IPS-18a (cell line): ENCODE results near the gene FOXP3.

Source experiments
- H3K27ac ChIP-seq: one replicate; pipeline ENCODE4 v1.5.1; 2013; ENCODE audit warnings: low read length
- H3K27me3 ChIP-seq: one replicate; pipeline ENCODE4 v1.6.1; 2013; ENCODE audit warnings: mild to moderate bottlenecking, low read length; ENCODE audit not compliant: control insufficient read depth, insufficient read depth
- H3K36me3 ChIP-seq: one replicate; pipeline ENCODE4 v1.6.1; 2013; ENCODE audit warnings: low read depth, low read length; ENCODE audit not compliant: control insufficient read depth
- H3K4me1 ChIP-seq: one replicate; pipeline ENCODE4 v1.6.1; 2013; ENCODE audit warnings: low read depth, low read length; ENCODE audit not compliant: control insufficient read depth
- H3K4me3 ChIP-seq: one replicate; pipeline ENCODE4 v1.5.1; 2013; ENCODE audit warnings: low read length
- H3K9ac ChIP-seq: one replicate; pipeline ENCODE4 v1.6.1; 2013; ENCODE audit warnings: mild to moderate bottlenecking, low read length, moderate library complexity
- H3K9me3 ChIP-seq: one replicate; pipeline ENCODE4 v1.6.1; 2013; ENCODE audit warnings: low read depth, low read length; ENCODE audit not compliant: control insufficient read depth

FOXP3 gene

DNA sequence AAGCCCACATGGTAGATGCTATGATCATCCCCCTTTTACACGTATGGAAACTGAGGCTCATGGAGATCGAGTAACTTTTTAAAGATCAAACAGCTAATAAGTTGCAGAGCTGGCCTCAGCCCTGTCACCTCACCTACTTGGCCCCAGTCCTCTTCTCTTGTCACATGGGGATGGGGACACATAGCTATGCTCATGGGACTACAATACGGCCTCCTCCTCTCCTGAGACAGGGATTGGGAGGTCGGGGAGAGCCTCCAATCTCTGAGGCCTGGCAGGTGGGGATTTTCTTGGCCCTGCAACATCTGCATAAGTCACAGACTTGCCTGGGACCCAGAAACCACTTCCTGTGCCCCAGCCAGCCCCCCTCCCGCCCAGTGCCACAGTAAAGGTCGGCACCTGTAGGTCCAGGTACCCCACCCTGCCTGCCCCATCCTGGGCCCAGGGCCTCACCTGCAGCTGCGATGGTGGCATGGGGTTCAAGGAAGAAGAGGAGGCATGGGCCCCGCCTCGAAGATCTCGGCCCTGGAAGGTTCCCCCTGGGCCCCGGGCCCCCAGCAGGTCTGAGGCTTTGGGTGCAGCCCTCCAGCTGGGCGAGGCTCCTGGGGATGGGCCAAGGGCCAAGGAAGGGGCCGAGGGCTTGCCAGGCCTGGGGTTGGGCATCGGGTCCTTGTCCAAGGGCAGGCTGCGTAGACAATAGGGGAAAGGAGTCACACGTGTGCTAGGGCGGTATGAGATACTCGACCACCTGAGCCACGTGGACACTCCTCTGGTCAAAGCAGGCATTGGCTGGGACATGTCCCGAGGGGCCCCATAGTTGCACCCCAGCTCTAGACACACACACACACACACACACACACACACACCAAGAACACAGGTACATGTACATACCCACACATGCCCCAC is 6.4 kb downstream of the FOXP3 start:
- Histone ChIP-seq H3K9ac (no peak overlapping the region), H3K4me1 (no peaks in the 10 kb centered on the region), H3K4me3 (no peak overlapping the region), H3K9me3 (peaks cover 4% of the 10 kb centered on the region), H3K27ac (no peak overlapping the region), H3K36me3 (no peaks in the 10 kb centered on the region), H3K27me3 (no peaks in the 10 kb centered on the region)

GRCh38 chrX:49257074-49257790 is 7.3 kb downstream of the FOXP3 start:
- Histone ChIP-seq H3K27me3 (no peaks in the 10 kb centered on the region), H3K27ac (no peak overlapping the region), H3K4me3 (no peak overlapping the region), H3K9ac (no peak overlapping the region), H3K9me3 (peaks cover 7% of the 10 kb centered on the region), H3K4me1 (no peaks in the 10 kb centered on the region), H3K36me3 (no peaks in the 10 kb centered on the region)

- Histone ChIP-seq H3K27me3 (no peaks in the 10 kb centered on the region), H3K9me3 (peaks cover 9% of the 10 kb centered on the region), H3K9ac (no peak overlapping the region), H3K27ac (no peak overlapping the region), H3K36me3 (no peaks in the 10 kb centered on the region), H3K4me1 (no peaks in the 10 kb centered on the region), H3K4me3 (no peak overlapping the region)
Measured at GRCh38 chrX:49256268-49256995, 8.1 kb downstream of the FOXP3 start.

DNA sequence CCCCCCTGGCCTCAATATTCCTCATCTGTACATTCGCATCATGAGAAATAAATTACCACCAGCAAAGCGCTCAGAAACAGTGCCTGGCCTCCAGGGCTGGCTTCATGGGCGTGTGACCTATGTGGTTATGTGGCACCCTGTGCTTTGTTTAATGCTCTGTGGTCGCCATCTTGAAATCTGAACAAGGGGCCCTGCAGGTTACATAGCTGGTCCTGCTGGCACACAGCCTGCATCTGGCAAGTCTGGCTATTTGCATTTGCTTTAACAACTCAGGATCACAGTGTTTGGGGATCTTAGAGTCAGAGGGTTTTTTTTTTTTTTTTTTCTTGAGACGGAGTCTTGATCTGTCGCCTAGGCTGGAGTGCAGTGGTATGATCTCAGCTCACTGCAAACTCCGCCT is 9.9 kb downstream of the FOXP3 start:
- Histone ChIP-seq H3K9me3 (peaks cover 5% of the 10 kb centered on the region), H3K36me3 (no peaks in the 10 kb centered on the region), H3K27me3 (no peaks in the 10 kb centered on the region), H3K9ac (no peak overlapping the region), H3K4me1 (no peaks in the 10 kb centered on the region), H3K27ac (no peak overlapping the region), H3K4me3 (no peak overlapping the region)

DNA sequence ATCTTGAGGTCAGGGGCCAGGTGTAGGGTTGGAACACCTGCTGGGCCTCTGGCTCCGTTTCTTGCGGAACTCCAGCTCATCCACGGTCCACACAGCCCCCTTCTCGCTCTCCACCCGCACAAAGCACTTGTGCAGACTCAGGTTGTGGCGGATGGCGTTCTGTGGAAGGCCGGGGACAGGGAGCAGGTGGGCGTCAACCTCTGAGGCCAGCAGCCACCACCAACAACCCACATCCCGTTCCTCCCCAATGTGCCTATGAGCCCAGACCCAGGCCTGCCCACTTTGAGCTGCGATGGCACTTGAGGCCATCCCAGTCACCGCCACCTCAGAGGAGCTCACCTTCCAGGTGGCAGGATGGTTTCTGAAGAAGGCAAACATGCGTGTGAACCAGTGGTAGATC is 13.2 kb downstream of the FOXP3 start:
- Histone ChIP-seq H3K4me3 (no peak overlapping the region), H3K36me3 (no peaks in the 10 kb centered on the region), H3K4me1 (no peaks in the 10 kb centered on the region), H3K27me3 (no peaks in the 10 kb centered on the region), H3K9ac (no peak overlapping the region), H3K9me3 (peaks cover 5% of the 10 kb centered on the region), H3K27ac (no peak overlapping the region)

GRCh38 chrX:49250578-49250977 is 13.9 kb downstream of the FOXP3 start:
- H3K27ac ChIP-seq: no peak overlapping the region
- no peak overlapping the region for H3K4me3 ChIP-seq
- no peaks in the 10 kb centered on the region for H3K36me3 ChIP-seq
- no peak overlapping the region for H3K9ac ChIP-seq
- peaks cover 5% of the 10 kb centered on the region for H3K9me3 ChIP-seq
- no peaks in the 10 kb centered on the region for H3K27me3 ChIP-seq
- no peaks in the 10 kb centered on the region for H3K4me1 ChIP-seq

GRCh38 chrX:49250066-49250465 is 14.4 kb downstream of the FOXP3 start:
- H3K9ac ChIP-seq: no peak overlapping the region
- no peak overlapping the region for H3K4me3 ChIP-seq
- peaks cover under 1% of the 10 kb centered on the region for H3K36me3 ChIP-seq
- H3K4me1 ChIP-seq: no peaks in the 10 kb centered on the region
- peaks cover 5% of the 10 kb centered on the region for H3K9me3 ChIP-seq
- no peaks in the 10 kb centered on the region for H3K27me3 ChIP-seq
- no peak overlapping the region for H3K27ac ChIP-seq

DNA sequence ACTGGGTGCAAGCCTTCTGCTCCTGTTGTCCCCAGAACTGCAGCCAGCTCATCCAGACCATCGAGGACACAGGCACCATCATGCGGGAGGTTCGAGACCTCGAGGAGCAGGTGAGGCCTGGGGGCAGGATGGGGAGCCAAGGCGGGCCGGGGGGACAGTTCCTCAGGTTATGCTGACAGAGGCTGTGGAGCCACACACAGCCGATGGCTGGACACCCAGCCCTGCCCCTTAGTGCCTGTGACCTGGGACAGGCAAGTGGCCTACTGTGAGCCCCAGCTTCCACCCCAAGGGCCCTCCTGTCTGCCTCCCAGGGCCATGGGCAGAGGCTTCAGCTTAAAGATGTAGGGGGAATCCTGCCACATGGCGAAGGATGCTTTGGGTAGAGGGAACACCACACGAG is 14.9 kb downstream of the FOXP3 start:
- H3K27ac ChIP-seq: no peak overlapping the region
- H3K9me3 ChIP-seq: peaks cover 5% of the 10 kb centered on the region
- H3K36me3 ChIP-seq: peaks cover 4% of the 10 kb centered on the region
- H3K27me3 ChIP-seq: no peaks in the 10 kb centered on the region
- H3K4me1 ChIP-seq: no peaks in the 10 kb centered on the region
- no peak overlapping the region for H3K9ac ChIP-seq
- no peak overlapping the region for H3K4me3 ChIP-seq

DNA sequence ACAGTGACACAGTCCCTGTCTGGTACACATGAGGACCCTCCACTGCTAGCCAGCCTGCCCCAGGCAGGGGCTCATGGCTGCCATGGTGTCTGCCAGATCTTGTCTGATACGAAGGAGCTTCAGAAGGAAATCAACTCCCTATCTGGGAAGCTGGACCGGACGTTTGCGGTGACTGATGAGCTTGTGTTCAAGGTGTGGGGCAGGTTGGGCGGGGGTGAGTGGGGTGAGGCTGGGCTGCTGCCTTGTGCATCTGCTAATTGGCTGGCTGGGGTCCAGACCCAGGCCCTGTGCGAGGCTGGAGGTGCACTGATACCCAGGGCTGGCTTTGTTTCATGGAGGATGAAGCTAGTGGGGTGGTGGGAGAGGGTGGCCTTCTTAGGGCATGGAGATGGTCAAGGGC is 15.4 kb downstream of the FOXP3 start:
- no peaks in the 10 kb centered on the region for H3K4me1 ChIP-seq
- H3K36me3 ChIP-seq: peaks cover 4% of the 10 kb centered on the region
- peaks cover 5% of the 10 kb centered on the region for H3K9me3 ChIP-seq
- H3K27ac ChIP-seq: no peak overlapping the region
- no peak overlapping the region for H3K9ac ChIP-seq
- H3K4me3 ChIP-seq: no peak overlapping the region
- no peaks in the 10 kb centered on the region for H3K27me3 ChIP-seq

DNA sequence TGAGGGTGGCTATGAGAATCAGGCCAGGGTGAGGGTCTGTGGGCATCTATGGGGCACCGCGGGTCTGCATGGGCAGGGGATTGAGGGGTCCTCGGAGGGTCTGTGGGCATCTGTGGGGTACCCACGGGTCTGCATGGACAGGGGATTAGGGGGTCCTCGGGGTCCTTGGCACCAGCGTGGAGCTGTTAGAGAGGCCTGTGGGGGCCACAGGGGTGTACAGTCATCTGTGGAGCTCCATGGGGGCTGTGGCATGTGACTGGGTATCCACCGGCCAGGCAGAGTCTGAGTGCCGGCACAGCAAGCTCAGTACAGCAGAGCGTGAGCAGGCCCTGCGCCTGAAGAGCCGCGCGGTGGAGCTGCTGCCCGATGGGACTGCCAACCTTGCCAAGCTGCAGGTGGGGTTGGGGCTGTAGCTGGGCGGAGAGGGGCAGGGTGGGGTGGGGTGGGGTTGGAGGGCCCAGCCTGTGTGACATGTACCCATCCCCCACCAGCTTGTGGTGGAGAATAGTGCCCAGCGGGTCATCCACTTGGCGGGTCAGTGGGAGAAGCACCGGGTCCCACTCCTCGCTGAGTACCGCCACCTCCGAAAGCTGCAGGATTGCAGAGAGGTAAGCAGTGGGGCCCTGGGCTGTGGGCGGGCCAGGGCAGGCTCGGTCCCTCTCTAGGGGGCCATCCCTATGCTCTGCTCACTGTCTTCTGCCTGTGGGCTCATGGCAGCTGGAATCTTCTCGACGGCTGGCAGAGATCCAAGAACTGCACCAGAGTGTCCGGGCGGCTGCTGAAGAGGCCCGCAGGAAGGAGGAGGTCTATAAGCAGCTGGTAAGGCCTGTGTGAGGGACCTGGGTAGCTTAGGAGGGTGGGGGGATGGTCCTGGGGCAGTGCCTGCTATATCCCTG is 16.3 kb downstream of the FOXP3 start:
- Histone ChIP-seq H3K9me3 (peaks cover 5% of the 10 kb centered on the region), H3K4me1 (no peaks in the 10 kb centered on the region), H3K9ac (no peak overlapping the region), H3K27me3 (no peaks in the 10 kb centered on the region), H3K36me3 (peaks cover 4% of the 10 kb centered on the region), H3K4me3 (no peak overlapping the region), H3K27ac (no peak overlapping the region)

GRCh38 chrX:49247346-49247745 is 17.2 kb downstream of the FOXP3 start:
- Histone ChIP-seq H3K9ac (no peak overlapping the region), H3K4me1 (no peaks in the 10 kb centered on the region), H3K27ac (no peak overlapping the region), H3K36me3 (peaks cover 4% of the 10 kb centered on the region), H3K9me3 (peaks cover 7% of the 10 kb centered on the region), H3K4me3 (no peak overlapping the region), H3K27me3 (no peaks in the 10 kb centered on the region)
